Middle frontal gyrus (tissue), 1 donor: ENCODE data around the gene CSAD.
"Not testable (repeated sequence)": the region's sequence is repeated elsewhere in the genome, so short reads cannot be mapped to it uniquely, and the experiment has no call there.

ENCODE experiments used
- DNase-seq: peaks from one replicate; pipeline ENCODE4 v3.0.0-alpha.2; 2015; ENCODE audit warnings: low spot score; ENCODE audit errors: extremely low spot score

Gene CSAD

GRCh38 chr12:53147653-53148052, 33.1 kb downstream of the CSAD start:
- DNase-seq = no peak

GRCh38 chr12:53147181-53147580, 33.5 kb downstream of the CSAD start:
- DNase-seq = no peak

GRCh38 chr12:53145383-53146260, 35.1 kb downstream of the CSAD start:
- DNase-seq = no peak

- DNase-seq = no peak
Observed at GRCh38 chr12:53143355-53143754, 37.4 kb downstream of the CSAD start.

- no peak for DNase-seq
Observed at GRCh38 chr12:53133722-53134121, 47.0 kb downstream of the CSAD start.

- no peak for DNase-seq
Observed at GRCh38 chr12:53131844-53132243, 48.9 kb downstream of the CSAD start.

GRCh38 chr12:53128780-53129569, 51.8 kb downstream of the CSAD start:
- no peak for DNase-seq

GRCh38 chr12:53127169-53127568, 53.6 kb downstream of the CSAD start:
- no peak for DNase-seq

- no peak for DNase-seq
Observed at GRCh38 chr12:53124352-53124723, 56.4 kb downstream of the CSAD start.

GRCh38 chr12:53123578-53124351, 57.0 kb downstream of the CSAD start:
- no peak for DNase-seq

- no peak for DNase-seq
Observed at GRCh38 chr12:53122961-53123468, 57.7 kb downstream of the CSAD start.

- DNase-seq = no peak
Observed at GRCh38 chr12:53120685-53121525, 59.8 kb downstream of the CSAD start.

- no peak for DNase-seq
Observed at GRCh38 chr12:53118751-53119300, 61.9 kb downstream of the CSAD start.

- no peak for DNase-seq
Observed at GRCh38 chr12:53115891-53116648, 64.7 kb downstream of the CSAD start.

- no peak for DNase-seq
Observed at GRCh38 chr12:53115112-53115890, 65.4 kb downstream of the CSAD start.

- no peak for DNase-seq
Observed at GRCh38 chr12:53113951-53114350, 66.8 kb downstream of the CSAD start.

GRCh38 chr12:53113136-53113705, 67.5 kb downstream of the CSAD start:
- DNase-seq = no peak

- not testable (repeated sequence) for DNase-seq
Observed at GRCh38 chr12:53112431-53112830, 68.3 kb downstream of the CSAD start.
